Measurements from ENCODE around the gene C4BPB. TPM values are rescaled to one million over a fixed set of nuclear protein-coding genes. Genes with fewer than 3 reads are reported as not detected.
"Not testable (repeated sequence)": the region's sequence is repeated elsewhere in the genome, so short reads cannot be mapped to it uniquely, and the experiment has no call there.

Gene C4BPB
- total RNA-seq (not detected in 2 replicates), polyA plus RNA-seq (not detected in 2 replicates), polyA minus RNA-seq (ENCODE audit: low replicate concordance) (not detected in 2 replicates)
- polyA plus RNA-seq (2012): not detected in 2 replicates

- Histone ChIP-seq H3K4me1 (ENCODE audit: control insufficient read depth, extremely low read depth, insufficient read depth, low read length) (no peaks in the 10 kb centered on the region), H3K79me2 (ENCODE audit: control insufficient read depth, insufficient read depth, low read length) (no peaks in the 10 kb centered on the region), H3K36me3 (ENCODE audit: control insufficient read depth, insufficient read depth, low read length) (no peaks in the 10 kb centered on the region), H3K27me3 (ENCODE audit: control insufficient read depth, insufficient read depth, low read length) (no peaks in the 10 kb centered on the region), H3K9ac (ENCODE audit: insufficient read depth, low read length) (no peak within 1 kb of the TSS), H3K9me3 (ENCODE audit: control insufficient read depth, insufficient read depth, low read depth, low read length) (no peaks in the 10 kb centered on the region), H3K27ac (ENCODE audit: insufficient read depth, low read length) (no peak within 1 kb of the TSS), H2AFZ (ENCODE audit: low read length) (no peak within 1 kb of the TSS), H4K20me1 (ENCODE audit: control insufficient read depth, extremely low read depth, insufficient read depth, low read length) (no peaks in the 10 kb centered on the region), H3K4me2 (ENCODE audit: extremely low read depth, insufficient read depth, low read length) (no peak within 1 kb of the TSS), H3K4me3 (replicated peaks in 1 of 4; ENCODE audit: control extremely low read depth in 1 of 4, insufficient read depth in 1 of 4, low read depth in 3 of 4, low read length in 4 of 4) (no peak within 1 kb of the TSS)
- TF ChIP-seq EZH2 (IDR thresholded peaks at IDR 0.05; ENCODE audit: low read length, missing control alignments) (no peak), CTCF (conservative IDR thresholded peaks at IDR 0.05 in 1 of 2, IDR thresholded peaks at IDR 0.05 in 1 of 2; ENCODE audit: low read depth in 1 of 2, low read length in 2 of 2) (no peak)
- DNase-seq (ENCODE audit: low read depth in 2 of 2): peak in 1 of 2 donors; percentile 20
Observed at GRCh38 chr1:207088701-207089626, at the start of gene C4BPB. Gene C4BPB, plus strand, starts transcription at chr1:207088860. Its CDS starts 672 bp downstream, at chr1:207089532.

- DNase-seq (ENCODE audit: low read depth in 2 of 2): no peak
- no peak overlapping the region for H3K27ac ChIP-seq (ENCODE audit: insufficient read depth, low read length)
- H3K9me3 ChIP-seq (ENCODE audit: control insufficient read depth, insufficient read depth, low read depth, low read length): no peaks in the 10 kb centered on the region
- H4K20me1 ChIP-seq (ENCODE audit: control insufficient read depth, extremely low read depth, insufficient read depth, low read length): no peaks in the 10 kb centered on the region
- no peak overlapping the region for H3K4me3 ChIP-seq (replicated peaks in 1 of 4; ENCODE audit: control extremely low read depth in 1 of 4, insufficient read depth in 1 of 4, low read depth in 3 of 4, low read length in 4 of 4)
- H2AFZ ChIP-seq (ENCODE audit: low read length): no peak overlapping the region
- H3K79me2 ChIP-seq (ENCODE audit: control insufficient read depth, insufficient read depth, low read length): no peaks in the 10 kb centered on the region
- H3K4me2 ChIP-seq (ENCODE audit: extremely low read depth, insufficient read depth, low read length): no peak overlapping the region
- peaks cover 4% of the 10 kb centered on the region for H3K4me1 ChIP-seq (ENCODE audit: control insufficient read depth, extremely low read depth, insufficient read depth, low read length)
- no peaks in the 10 kb centered on the region for H3K27me3 ChIP-seq (ENCODE audit: control insufficient read depth, insufficient read depth, low read length)
- no peak overlapping the region for H3K9ac ChIP-seq (ENCODE audit: insufficient read depth, low read length)
- no peak for TF ChIP-seq EZH2 (IDR thresholded peaks at IDR 0.05; ENCODE audit: low read length, missing control alignments)
- no peak for TF ChIP-seq CTCF (conservative IDR thresholded peaks at IDR 0.05 in 1 of 2, IDR thresholded peaks at IDR 0.05 in 1 of 2; ENCODE audit: low read depth in 1 of 2, low read length in 2 of 2)
- H3K36me3 ChIP-seq (ENCODE audit: control insufficient read depth, insufficient read depth, low read length): no peaks in the 10 kb centered on the region
Observed at GRCh38 chr1:207039380-207040180, 49.1 kb upstream of the C4BPB start.

GRCh38 chr1:207040181-207040533 lies 48.5 kb upstream of the C4BPB start:
- H3K4me2 ChIP-seq (ENCODE audit: extremely low read depth, insufficient read depth, low read length): no peak overlapping the region
- H4K20me1 ChIP-seq (ENCODE audit: control insufficient read depth, extremely low read depth, insufficient read depth, low read length): no peaks in the 10 kb centered on the region
- no peaks in the 10 kb centered on the region for H3K27me3 ChIP-seq (ENCODE audit: control insufficient read depth, insufficient read depth, low read length)
- no peak overlapping the region for H2AFZ ChIP-seq (ENCODE audit: low read length)
- no peaks in the 10 kb centered on the region for H3K79me2 ChIP-seq (ENCODE audit: control insufficient read depth, insufficient read depth, low read length)
- peaks cover 4% of the 10 kb centered on the region for H3K4me1 ChIP-seq (ENCODE audit: control insufficient read depth, extremely low read depth, insufficient read depth, low read length)
- H3K4me3 ChIP-seq (replicated peaks in 1 of 4; ENCODE audit: control extremely low read depth in 1 of 4, insufficient read depth in 1 of 4, low read depth in 3 of 4, low read length in 4 of 4): no peak overlapping the region
- H3K27ac ChIP-seq (ENCODE audit: insufficient read depth, low read length): no peak overlapping the region
- DNase-seq (ENCODE audit: low read depth in 2 of 2): peak in 1 of 2 donors; percentile 70
- no peak for TF ChIP-seq CTCF (conservative IDR thresholded peaks at IDR 0.05 in 1 of 2, IDR thresholded peaks at IDR 0.05 in 1 of 2; ENCODE audit: low read depth in 1 of 2, low read length in 2 of 2)
- TF ChIP-seq EZH2 (IDR thresholded peaks at IDR 0.05; ENCODE audit: low read length, missing control alignments): no peak
- no peak overlapping the region for H3K9ac ChIP-seq (ENCODE audit: insufficient read depth, low read length)
- H3K9me3 ChIP-seq (ENCODE audit: control insufficient read depth, insufficient read depth, low read depth, low read length): no peaks in the 10 kb centered on the region
- no peaks in the 10 kb centered on the region for H3K36me3 ChIP-seq (ENCODE audit: control insufficient read depth, insufficient read depth, low read length)

GRCh38 chr1:207041397-207041796 lies 47.3 kb upstream of the C4BPB start:
- not testable (repeated sequence) for H3K27me3 ChIP-seq (ENCODE audit: control insufficient read depth, insufficient read depth, low read length); H3K9ac ChIP-seq (ENCODE audit: insufficient read depth, low read length); H3K36me3 ChIP-seq (ENCODE audit: control insufficient read depth, insufficient read depth, low read length); H4K20me1 ChIP-seq (ENCODE audit: control insufficient read depth, extremely low read depth, insufficient read depth, low read length); H3K4me2 ChIP-seq (ENCODE audit: extremely low read depth, insufficient read depth, low read length); H3K4me1 ChIP-seq (ENCODE audit: control insufficient read depth, extremely low read depth, insufficient read depth, low read length); H2AFZ ChIP-seq (ENCODE audit: low read length); H3K9me3 ChIP-seq (ENCODE audit: control insufficient read depth, insufficient read depth, low read depth, low read length); DNase-seq (ENCODE audit: low read depth in 2 of 2); H3K4me3 ChIP-seq (replicated peaks in 1 of 4; ENCODE audit: control extremely low read depth in 1 of 4, insufficient read depth in 1 of 4, low read depth in 3 of 4, low read length in 4 of 4); H3K79me2 ChIP-seq (ENCODE audit: control insufficient read depth, insufficient read depth, low read length); H3K27ac ChIP-seq (ENCODE audit: insufficient read depth, low read length)
